Hepatocyte (in vitro differentiated cells): ENCODE data around the gene SMIM7. TPM values are rescaled to one million over a fixed set of nuclear protein-coding genes. Genes with fewer than 3 reads are reported as not detected.

Experiments used
- DNase-seq: peaks from one replicate; pipeline ENCODE4 v3.0.0-alpha.2; 2016; ENCODE audit warnings: low spot score
- H2AFZ ChIP-seq: fragments of 200-600 bp; sonication (generic); 2 replicates; pipeline ENCODE4 v1.6.0; 2016; ENCODE audit warnings: antibody characterized with exemption, mild to moderate bottlenecking
- H3K27ac ChIP-seq: fragments of 200-600 bp; sonication (generic); 2 replicates; pipeline ENCODE4 v1.5.1; 2016; ENCODE audit warnings: mild to moderate bottlenecking
- H3K27me3 ChIP-seq: fragments of 200-600 bp; sonication (generic); 2 replicates; pipeline ENCODE4 v1.6.1; 2016
- H3K36me3 ChIP-seq: fragments of 200-600 bp; sonication (generic); replicated peaks from 2 replicates; pipeline ENCODE4 v1.5.1; 2016; ENCODE audit warnings: low read depth; ENCODE audit not compliant: insufficient read depth
- H3K4me1 ChIP-seq: fragments of 200-600 bp; sonication (generic); 2 replicates; pipeline ENCODE4 v1.5.1; 2016; ENCODE audit warnings: mild to moderate bottlenecking, moderate library complexity; ENCODE audit not compliant: insufficient read depth
- H3K4me2 ChIP-seq: fragments of 200-600 bp; sonication (generic); 2 replicates; pipeline ENCODE4 v1.6.0; 2016
- H3K4me3 ChIP-seq: fragments of 200-600 bp; sonication (generic); 2 replicates; pipeline ENCODE4 v1.5.1; 2016; ENCODE audit warnings: mild to moderate bottlenecking
- H3K79me2 ChIP-seq: fragments of 200-600 bp; sonication (generic); 2 replicates; pipeline ENCODE4 v1.6.0; 2017; ENCODE audit warnings: mild to moderate bottlenecking
- H3K9me2 ChIP-seq: fragments of 200-600 bp; sonication (generic); replicated peaks from 2 replicates; pipeline ENCODE4 v1.6.0; 2017; ENCODE audit warnings: mild to moderate bottlenecking; ENCODE audit not compliant: insufficient read depth
- H3K9me3 ChIP-seq: fragments of 200-600 bp; sonication (generic); 2 replicates; pipeline ENCODE4 v1.5.1; 2016; ENCODE audit warnings: low read depth, mild to moderate bottlenecking
- H4K20me1 ChIP-seq: fragments of 200-600 bp; sonication (generic); 2 replicates; pipeline ENCODE4 v1.6.0; 2016; ENCODE audit warnings: mild to moderate bottlenecking; ENCODE audit not compliant: insufficient read depth, poor library complexity, severe bottlenecking
- CTCF ChIP-seq: fragments of 200-600 bp; sonication (generic); IDR thresholded peaks from 2 replicates; pipeline ENCODE4 v1.5.1; 2016; ENCODE audit warnings: antibody characterized with exemption, mild to moderate bottlenecking; ENCODE audit not compliant: poor library complexity
- EZH2 ChIP-seq: fragments of 200-600 bp; sonication (generic); IDR thresholded peaks from 2 replicates; pipeline ENCODE4 v1.6.1; 2016; ENCODE audit warnings: antibody characterized with exemption, mild to moderate bottlenecking, borderline replicate concordance
- EZH2phosphoT487 ChIP-seq: fragments of 200-600 bp; sonication (generic); IDR thresholded peaks from one replicate; pipeline ENCODE4 v1.6.1; 2018; ENCODE audit warnings: antibody characterized with exemption, mild to moderate bottlenecking, low read depth, moderate library complexity; ENCODE audit not compliant: unreplicated experiment, severe bottlenecking
- WGBS: methylation state at CpG from one replicate; pipeline ENCODE4 v1.1.6; 2016; ENCODE audit warnings: low lambda C conversion rate; ENCODE audit errors: missing lambda C conversion rate; 5-methylcytosine and 5-hydroxymethylcytosine counted together
- polyA plus RNA-seq: library from polyadenylated mRNA; unstranded; fragments of >200 nt; fragmentation: Nextera tagmentation; extraction: Ambion mirVana; gene quantifications from 2 replicates; pipeline ENCODE4 v1.2.1, GENCODE V29; 2016
- total RNA-seq: library from RNA; depleted of rRNA; stranded (reverse); fragments of >200 nt; gene quantifications from 2 replicates; pipeline ENCODE4 v1.2.3, GENCODE V29; 2014

Gene SMIM7
- total and polyA plus RNA-seq, 2 experiments from 2014 or later: 99.2 to 141 TPM

GRCh38 chr19:16650821-16651220 is 9.1 kb downstream of the SMIM7 start:
- Histone ChIP-seq H3K9me3 (no peaks in the 10 kb centered on the region), H2AFZ (no peak overlapping the region), H3K4me3 (no peak overlapping the region), H3K4me2 (no peak overlapping the region), H3K27ac (no peak overlapping the region), H3K36me3 (peaks cover 3% of the 10 kb centered on the region), H3K27me3 (no peaks in the 10 kb centered on the region), H3K9me2 (no peaks in the 10 kb centered on the region), H4K20me1 (peaks cover 9% of the 10 kb centered on the region), H3K79me2 (peaks cover 42% of the 10 kb centered on the region), H3K4me1 (no peaks in the 10 kb centered on the region)
- WGBS: 98% methylated on average over 2 of the region's 2 CpGs
- DNase-seq: no peak
- no peak for TF ChIP-seq EZH2phosphoT487
- no peak for TF ChIP-seq CTCF
- no peak for TF ChIP-seq EZH2

GRCh38 chr19:16649734-16650133 is 10.2 kb downstream of the SMIM7 start:
- H2AFZ ChIP-seq: no peak overlapping the region
- no peak for TF ChIP-seq CTCF
- TF ChIP-seq EZH2: no peak
- no peak for TF ChIP-seq EZH2phosphoT487
- 94% methylated on average over 9 of the region's 9 CpGs for WGBS
- H3K9me2 ChIP-seq: no peaks in the 10 kb centered on the region
- no peaks in the 10 kb centered on the region for H3K4me1 ChIP-seq
- H3K4me3 ChIP-seq: no peak overlapping the region
- H3K4me2 ChIP-seq: no peak overlapping the region
- peaks cover 4% of the 10 kb centered on the region for H4K20me1 ChIP-seq
- no peak overlapping the region for H3K27ac ChIP-seq
- H3K9me3 ChIP-seq: no peaks in the 10 kb centered on the region
- H3K79me2 ChIP-seq: peaks cover 45% of the 10 kb centered on the region
- no peaks in the 10 kb centered on the region for H3K27me3 ChIP-seq
- no peak for DNase-seq
- peaks cover 3% of the 10 kb centered on the region for H3K36me3 ChIP-seq

GRCh38 chr19:16645140-16645539 is 14.8 kb downstream of the SMIM7 start:
- H3K4me2 ChIP-seq: no peak overlapping the region
- H3K27me3 ChIP-seq: no peaks in the 10 kb centered on the region
- no peak overlapping the region for H2AFZ ChIP-seq
- TF ChIP-seq EZH2: no peak
- no peak for TF ChIP-seq EZH2phosphoT487
- no peak for TF ChIP-seq CTCF
- H3K27ac ChIP-seq: no peak overlapping the region
- H3K79me2 ChIP-seq: peaks cover 83% of the 10 kb centered on the region
- no peaks in the 10 kb centered on the region for H3K36me3 ChIP-seq
- H3K9me3 ChIP-seq: no peaks in the 10 kb centered on the region
- no peaks in the 10 kb centered on the region for H3K4me1 ChIP-seq
- no peak overlapping the region for H3K4me3 ChIP-seq
- 96% methylated on average over 9 of the region's 9 CpGs for WGBS
- H3K9me2 ChIP-seq: no peaks in the 10 kb centered on the region
- no peaks in the 10 kb centered on the region for H4K20me1 ChIP-seq
- no peak for DNase-seq

GRCh38 chr19:16641695-16642094 is 18.2 kb downstream of the SMIM7 start:
- WGBS: 94% methylated on average over 10 of the region's 10 CpGs

More at GRCh38 chr19:16641695-16642094, 18.2 kb downstream of the SMIM7 start:
- DNase-seq: no peak
- Histone ChIP-seq H3K9me3 (no peaks in the 10 kb centered on the region), H3K4me3 (no peak overlapping the region), H3K4me2 (no peak overlapping the region), H3K36me3 (no peaks in the 10 kb centered on the region), H3K4me1 (no peaks in the 10 kb centered on the region), H3K27ac (no peak overlapping the region), H4K20me1 (peaks cover 13% of the 10 kb centered on the region), H3K27me3 (no peaks in the 10 kb centered on the region), H3K79me2 (peaks cover 93% of the 10 kb centered on the region), H3K9me2 (no peaks in the 10 kb centered on the region), H2AFZ (no peak overlapping the region)
- TF ChIP-seq EZH2: no peak
- no peak for TF ChIP-seq CTCF
- no peak for TF ChIP-seq EZH2phosphoT487
